ENCODE data around the gene TSPAN16.
"Not testable (repeated sequence)": the region's sequence is repeated elsewhere in the genome, so short reads cannot be mapped to it uniquely, and the experiment has no call there.

The TSPAN16 gene

DNA sequence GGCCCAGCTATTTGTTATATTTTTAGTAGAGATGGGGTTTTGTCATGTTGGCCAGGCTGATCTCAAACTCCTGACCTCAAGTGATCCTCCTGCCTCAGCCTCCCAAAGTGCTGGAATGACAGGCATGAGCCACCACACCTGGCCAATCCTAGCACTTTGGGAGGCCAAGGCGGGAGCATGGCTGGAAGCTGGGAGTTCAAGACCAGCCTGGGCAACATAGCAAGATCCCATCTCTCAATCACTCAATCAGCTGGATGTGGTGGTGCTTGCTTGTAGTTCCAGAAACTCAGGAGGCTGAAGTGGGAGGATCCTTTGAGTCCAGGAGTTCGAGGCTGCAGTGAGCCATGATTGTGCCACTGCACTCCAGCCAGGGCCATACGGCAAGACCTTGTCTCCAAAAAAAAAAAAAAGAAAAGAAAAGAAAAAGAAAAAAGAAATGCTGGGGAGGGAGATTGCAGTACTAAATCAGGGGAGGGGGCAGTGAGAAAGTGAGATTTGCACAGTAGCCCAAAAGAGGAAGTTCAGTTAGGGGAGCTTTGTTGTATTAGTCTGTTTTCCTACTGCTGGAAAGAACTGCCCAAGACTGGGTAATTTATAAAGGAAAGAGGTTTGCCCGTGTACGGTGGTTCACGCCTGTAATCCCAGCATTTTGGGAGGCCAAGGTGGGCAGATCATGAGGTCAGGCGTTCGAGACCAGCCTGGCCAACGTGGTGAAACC, 24.5 kb downstream of the TSPAN16 start:
- DNase-seq (ENCODE audit: low read depth) = not testable (repeated sequence)

DNA sequence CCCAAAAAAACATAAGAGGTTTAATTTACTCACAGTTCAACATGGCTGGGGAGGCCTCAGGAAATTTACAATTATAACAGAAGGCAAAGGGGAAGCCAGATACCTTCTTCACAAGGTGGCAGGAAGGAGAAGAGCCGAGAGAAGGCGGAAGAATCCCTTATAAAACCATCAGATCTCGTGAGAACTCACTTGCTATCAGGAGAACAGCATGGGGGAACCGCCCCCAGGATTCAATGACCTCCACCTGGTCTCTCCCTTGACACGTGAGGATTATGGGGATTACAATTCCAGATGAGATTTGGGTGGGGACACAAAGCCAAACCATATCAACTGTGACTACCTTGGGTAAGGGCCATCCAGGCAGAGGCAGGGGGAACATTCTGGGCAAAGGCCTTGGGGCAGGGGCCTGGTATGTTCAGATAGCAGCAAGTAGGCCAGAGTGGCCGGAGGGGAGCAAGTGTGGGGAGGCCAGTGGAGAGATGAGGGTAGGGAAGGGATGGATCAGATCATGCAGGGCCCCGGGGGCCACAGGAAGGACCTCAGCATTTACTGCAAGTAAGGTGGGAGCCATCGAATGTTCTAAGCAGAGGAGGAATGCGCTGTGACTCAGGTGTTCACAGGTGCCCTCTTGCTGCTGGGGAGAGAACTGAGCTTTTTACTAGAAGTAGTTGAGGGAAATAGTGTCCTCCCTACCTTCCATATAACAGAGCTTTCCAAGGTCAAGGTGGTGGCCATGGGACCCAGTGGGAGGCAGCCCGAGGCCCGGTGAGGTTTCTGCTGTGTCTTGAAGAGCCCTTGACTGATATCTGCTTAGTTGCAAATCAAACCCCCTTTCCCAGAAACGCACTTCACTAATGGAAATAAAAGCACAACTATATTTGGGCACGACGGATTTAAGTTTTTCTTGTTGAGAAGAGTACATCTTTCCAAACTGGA, 25.5 kb downstream of the TSPAN16 start:
- no peak for DNase-seq (ENCODE audit: low read depth)

DNA sequence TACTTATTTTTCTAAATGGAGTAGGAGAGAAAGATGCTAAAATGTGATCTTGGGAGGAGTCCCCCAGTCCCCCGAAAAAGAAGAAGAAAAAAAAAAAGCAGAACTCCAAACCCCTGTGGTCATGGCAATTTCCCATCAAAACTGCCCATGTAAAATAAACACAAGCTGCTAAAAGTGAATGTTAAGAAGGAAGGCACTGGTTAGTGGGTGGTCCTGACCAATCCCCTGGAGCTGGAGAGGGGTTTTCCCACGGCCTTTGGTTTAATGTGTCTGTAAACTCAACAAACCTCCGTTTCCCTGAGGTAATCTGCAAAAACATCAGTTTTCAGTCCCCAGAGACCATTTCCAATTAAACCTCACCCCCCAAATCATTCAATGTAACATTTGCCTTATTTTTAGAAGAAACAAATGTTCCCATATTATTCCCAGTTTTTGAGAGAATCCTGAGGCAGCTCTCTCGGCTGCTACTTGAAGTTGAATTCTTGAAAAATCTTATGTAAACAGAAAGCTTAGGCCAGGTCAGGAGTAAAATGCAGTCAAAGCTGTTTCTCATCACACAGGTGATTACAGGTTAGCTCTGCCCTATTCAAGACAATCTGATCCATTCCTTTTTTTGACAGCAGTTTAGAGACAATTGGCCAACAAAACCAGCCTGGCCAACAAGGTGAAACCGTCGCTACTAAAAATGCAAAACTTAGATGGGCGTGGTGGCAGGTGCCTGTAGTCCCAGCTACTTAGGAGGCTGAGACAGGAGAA, 26.5 kb downstream of the TSPAN16 start:
- DNase-seq (ENCODE audit: low read depth) = no peak

DNA sequence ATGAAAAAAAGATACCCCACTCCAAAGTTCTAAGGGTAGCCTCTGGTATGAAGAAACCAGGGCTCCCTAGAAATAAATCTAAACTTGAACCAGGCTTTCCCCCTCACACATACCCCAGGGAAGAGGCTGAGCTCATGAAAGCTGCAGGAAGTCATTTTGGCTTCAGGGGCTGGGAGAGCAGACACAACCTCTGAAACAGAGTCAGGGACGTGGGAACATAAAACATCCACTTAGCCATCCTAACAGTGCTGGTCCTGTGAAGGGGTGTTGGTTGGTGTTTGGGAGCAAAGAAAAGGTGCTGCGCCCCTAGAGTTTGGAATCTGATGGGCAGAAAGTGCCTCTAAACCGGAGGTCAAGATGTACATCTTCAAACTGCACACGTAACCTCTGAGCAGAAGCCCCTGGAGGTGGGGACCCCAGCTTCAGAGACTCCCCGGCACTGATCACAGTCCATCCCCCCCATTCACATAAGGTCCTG, 27.7 kb downstream of the TSPAN16 start:
- no peak for DNase-seq (ENCODE audit: low read depth)

DNA sequence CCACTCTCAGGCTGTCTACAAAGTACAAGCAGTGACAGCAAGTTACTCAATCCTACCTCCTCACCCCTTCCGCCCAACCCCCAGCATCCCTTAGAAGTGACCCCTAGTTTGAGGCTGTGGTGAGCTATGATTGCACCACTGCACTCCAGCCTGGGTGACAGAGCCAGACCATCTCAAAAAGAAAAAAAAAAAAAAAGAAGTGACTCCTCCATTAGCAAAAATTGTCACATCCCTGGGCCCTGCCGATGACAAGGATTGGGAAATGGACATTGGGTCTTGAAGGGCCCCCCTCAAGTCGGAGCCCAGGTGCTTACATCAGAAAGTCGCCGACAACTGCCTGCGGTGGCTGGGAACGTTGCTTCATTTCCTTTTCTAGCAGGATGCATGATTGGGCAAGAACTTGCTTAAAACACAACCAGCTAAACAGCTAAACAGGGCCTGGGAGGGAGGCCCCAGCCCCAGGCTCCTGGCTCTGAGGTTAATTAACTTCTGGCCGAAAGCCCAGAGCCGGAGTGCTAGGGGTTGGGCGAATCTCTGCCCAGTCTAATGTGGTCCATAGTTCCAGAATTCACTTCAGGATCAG, 28.2 kb downstream of the TSPAN16 start:
- no peak for DNase-seq (ENCODE audit: low read depth)

GRCh38 chr19:11324748-11325389, 28.9 kb downstream of the TSPAN16 start:
- no peak for DNase-seq (ENCODE audit: low read depth)

GRCh38 chr19:11325544-11325943, 29.6 kb downstream of the TSPAN16 start:
- DNase-seq (ENCODE audit: low read depth) = no peak

- DNase-seq (ENCODE audit: low read depth) = no peak
Observed at GRCh38 chr19:11330127-11330526, 34.2 kb downstream of the TSPAN16 start.

DNA sequence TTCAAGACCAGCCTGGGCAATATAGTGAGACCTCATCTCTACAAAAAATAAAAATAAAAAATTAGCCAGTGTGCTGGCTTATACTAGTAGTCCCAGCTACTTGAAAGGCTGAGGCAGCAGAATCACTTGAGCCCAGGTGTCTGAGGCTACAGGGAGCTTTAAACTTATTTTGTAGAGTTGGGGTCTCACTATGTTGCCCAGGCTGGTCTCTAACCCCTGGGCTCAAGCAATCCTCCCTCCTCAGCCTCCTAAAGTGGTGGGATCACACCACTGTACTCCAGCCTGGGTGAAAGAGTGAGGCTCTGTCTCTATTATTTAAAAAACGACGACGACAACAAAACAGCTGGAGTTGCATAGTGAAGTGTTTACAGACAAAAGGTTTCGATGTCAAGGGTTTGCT, 35.5 kb downstream of the TSPAN16 start:
- no peak for DNase-seq (ENCODE audit: low read depth)

- no peak for DNase-seq (ENCODE audit: low read depth)
Observed at GRCh38 chr19:11332822-11333221, 36.9 kb downstream of the TSPAN16 start.

DNA sequence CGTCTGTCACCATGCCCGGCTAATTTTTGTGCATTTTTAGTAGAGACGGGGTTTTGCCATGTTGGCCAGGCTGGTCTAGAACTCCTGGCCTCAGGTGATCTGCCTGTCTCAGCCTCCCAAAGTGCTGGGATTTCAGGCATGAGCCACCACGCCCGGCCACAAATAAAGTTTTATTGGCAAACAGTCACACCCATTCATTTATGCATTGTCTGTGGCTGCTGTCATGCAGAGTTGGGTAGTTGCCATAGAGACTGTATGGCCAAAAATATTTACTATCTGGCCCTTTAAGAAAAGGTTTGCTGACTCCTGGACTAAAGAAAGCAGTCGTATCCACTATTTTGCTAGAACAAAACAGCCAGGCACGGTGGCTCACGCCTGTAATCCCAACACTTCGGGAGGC, 37.9 kb downstream of the TSPAN16 start:
- not testable (repeated sequence) for DNase-seq (ENCODE audit: low read depth)

DNA sequence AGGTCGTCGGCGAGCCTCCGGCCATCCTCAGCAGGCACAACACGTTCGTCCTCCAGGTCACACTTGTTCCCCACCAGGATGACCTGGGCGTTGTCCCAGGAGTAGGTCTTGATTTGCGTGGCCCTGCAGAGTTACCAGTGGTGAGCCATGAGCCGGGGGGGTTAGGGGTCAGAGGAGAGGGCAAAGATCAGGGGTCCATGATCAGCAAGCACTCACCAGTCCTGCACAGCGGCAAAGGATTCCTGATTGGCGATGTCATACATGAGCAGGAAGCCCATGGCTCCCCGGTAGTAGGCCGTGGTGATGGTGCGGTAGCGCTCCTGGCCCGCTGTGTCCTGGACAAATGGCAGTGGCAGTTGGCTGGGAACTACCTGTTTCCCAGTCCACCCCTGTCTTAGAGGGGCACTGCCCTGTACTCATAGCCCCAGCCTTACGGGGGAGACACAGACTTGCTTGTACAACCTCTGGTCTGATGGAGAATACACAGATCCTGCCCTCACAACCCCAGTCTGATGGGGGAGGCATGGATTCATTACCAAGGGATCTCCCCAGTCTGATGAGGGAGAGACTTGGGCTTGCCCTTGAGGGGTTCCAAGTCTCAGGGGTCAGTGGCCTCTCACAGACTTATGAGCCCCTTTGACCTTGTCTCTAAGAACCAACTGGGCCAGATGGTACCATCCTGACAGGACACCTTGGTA, 39.6 kb downstream of the TSPAN16 start:
- DNase-seq (ENCODE audit: low read depth) = no peak

GRCh38 chr19:11337080-11337479, 41.1 kb downstream of the TSPAN16 start:
- DNase-seq (ENCODE audit: low read depth) = no peak

- no peak for DNase-seq (ENCODE audit: low read depth)
Observed at GRCh38 chr19:11338121-11338520, 42.2 kb downstream of the TSPAN16 start.

GRCh38 chr19:11338569-11339253, 42.8 kb downstream of the TSPAN16 start:
- DNase-seq (ENCODE audit: low read depth) = no peak

- no peak for DNase-seq (ENCODE audit: low read depth)
Observed at GRCh38 chr19:11339254-11340098, 43.5 kb downstream of the TSPAN16 start, which contains the start of gene RAB3D. Gene RAB3D (minus strand): TSS chr19:11339657. CDS start chr19:11337399, 2,258 bp downstream.

- DNase-seq (ENCODE audit: low read depth) = not testable (repeated sequence)
Observed at GRCh38 chr19:11340099-11340467, 44.1 kb downstream of the TSPAN16 start.

DNA sequence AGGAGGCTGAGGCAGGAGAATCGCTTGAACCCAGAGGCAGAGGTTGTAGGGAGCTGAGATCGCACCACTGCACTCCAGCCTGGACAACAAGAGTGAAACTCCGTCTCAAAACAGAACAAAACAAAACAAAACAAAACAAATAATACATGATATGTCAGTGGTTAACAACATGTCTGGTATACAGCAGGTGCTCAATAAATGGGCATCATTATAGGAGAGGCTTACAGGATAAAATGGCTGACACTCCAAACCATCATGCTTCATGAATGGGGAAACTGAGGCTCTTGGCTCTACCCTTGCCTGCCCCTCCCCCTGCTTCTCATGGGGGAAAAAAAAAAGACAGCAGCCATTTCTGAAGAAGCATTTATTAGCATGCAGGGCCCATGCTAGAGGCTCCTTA, 46.5 kb downstream of the TSPAN16 start:
- DNase-seq (ENCODE audit: low read depth) = no peak

GRCh38 chr19:11345122-11345803, 49.3 kb downstream of the TSPAN16 start:
- DNase-seq (ENCODE audit: low read depth) = no peak

Measured in HS-27A (cell line).